GM12872 (cell line): Measurements from ENCODE around the gene CTDNEP1.

ENCODE experiments used
- TF ChIP-seq, protein P1 (sequence below): IDR thresholded peaks from 3 replicates; pipeline ENCODE4 v1.5.1; 2011; ENCODE audit warnings: low read depth, mild to moderate bottlenecking, low read length, moderate library complexity; ENCODE audit not compliant: insufficient read depth

CTDNEP1 gene

GRCh38 chr17:7222093-7222971 lies 29.2 kb downstream of the CTDNEP1 start:
- TF ChIP-seq, protein P1, sequence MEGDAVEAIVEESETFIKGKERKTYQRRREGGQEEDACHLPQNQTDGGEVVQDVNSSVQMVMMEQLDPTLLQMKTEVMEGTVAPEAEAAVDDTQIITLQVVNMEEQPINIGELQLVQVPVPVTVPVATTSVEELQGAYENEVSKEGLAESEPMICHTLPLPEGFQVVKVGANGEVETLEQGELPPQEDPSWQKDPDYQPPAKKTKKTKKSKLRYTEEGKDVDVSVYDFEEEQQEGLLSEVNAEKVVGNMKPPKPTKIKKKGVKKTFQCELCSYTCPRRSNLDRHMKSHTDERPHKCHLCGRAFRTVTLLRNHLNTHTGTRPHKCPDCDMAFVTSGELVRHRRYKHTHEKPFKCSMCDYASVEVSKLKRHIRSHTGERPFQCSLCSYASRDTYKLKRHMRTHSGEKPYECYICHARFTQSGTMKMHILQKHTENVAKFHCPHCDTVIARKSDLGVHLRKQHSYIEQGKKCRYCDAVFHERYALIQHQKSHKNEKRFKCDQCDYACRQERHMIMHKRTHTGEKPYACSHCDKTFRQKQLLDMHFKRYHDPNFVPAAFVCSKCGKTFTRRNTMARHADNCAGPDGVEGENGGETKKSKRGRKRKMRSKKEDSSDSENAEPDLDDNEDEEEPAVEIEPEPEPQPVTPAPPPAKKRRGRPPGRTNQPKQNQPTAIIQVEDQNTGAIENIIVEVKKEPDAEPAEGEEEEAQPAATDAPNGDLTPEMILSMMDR, result no peak

- TF ChIP-seq, protein P1, result no peak
These were observed 30.0 kb downstream of the CTDNEP1 start for GRCh38 chr17:7221278-7222092.

GRCh38 chr17:7220593-7221277 lies 30.8 kb downstream of the CTDNEP1 start:
- TF ChIP-seq, protein P1, result peak; percentile 70

DNA sequence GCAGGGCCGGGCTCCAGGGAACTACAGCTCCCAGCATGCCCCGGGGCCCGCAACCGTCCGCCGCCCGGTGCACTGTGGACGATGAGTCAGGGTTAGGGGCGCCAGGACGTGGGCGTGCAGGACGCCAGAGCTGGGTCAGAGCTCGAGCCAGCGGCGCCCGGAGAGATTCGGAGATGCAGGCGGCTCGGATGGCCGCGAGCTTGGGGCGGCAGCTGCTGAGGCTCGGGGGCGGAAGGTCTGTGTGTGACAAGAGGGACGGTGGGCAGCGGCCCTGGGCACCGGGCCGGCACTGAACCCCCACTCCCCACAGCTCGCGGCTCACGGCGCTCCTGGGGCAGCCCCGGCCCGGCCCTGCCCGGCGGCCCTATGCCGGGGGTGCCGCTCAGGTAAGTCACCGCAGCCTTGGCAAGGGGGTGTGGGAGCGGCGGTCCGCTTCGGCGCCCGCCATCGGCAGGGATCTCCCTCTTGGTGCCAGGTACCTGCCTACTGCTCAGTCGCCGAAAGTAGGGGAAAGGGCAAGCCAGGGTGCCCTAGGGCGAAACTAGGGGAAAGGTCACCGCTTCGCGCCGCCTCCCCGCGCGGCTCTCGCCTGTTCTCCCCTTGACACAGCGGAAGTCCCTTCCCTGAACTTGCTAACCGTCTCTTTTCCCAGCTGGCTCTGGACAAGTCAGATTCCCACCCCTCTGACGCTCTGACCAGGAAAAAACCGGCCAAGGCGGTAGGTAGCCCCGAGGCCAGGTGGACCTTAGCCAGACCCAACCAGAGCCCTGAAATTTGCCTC lies 31.5 kb downstream of the CTDNEP1 start, which contains the start of the genes ACADVL and DLG4:
TSS of gene ACADVL (plus strand) at position 127 of the 781 bp plus-strand sequence. CDS start at position 174, 47 bp downstream.
TSS of gene DLG4 (minus strand) at position 25 of the 781 bp plus-strand sequence.
- TF ChIP-seq, protein P1, result no peak

- TF ChIP-seq, protein P1, result no peak
These were observed 32.2 kb downstream of the CTDNEP1 start for GRCh38 chr17:7219229-7219811.

GRCh38 chr17:7218758-7219157 lies 32.8 kb downstream of the CTDNEP1 start:
- TF ChIP-seq, protein P1, result no peak
